LHCN-M2 (cell line): ENCODE data around the gene GABRG3. TPM values are rescaled to one million over a fixed set of nuclear protein-coding genes. Genes with fewer than 3 reads are reported as not detected.

Experiments
- DNase-seq: peaks from one replicate; pipeline ENCODE4 v3.0.0-alpha.2; 2012; ENCODE audit warnings: low read depth
- total RNA-seq: library from RNA; depleted of rRNA; stranded (reverse); fragments of >200 nt; gene quantifications from 2 replicates; pipeline ENCODE4 v1.2.3, GENCODE V29; 2014

GABRG3 gene
- total RNA-seq, 1 experiment from 2014 or later: not detected

GRCh38 chr15:27062951-27063350 is 92.0 kb downstream of the GABRG3 start:
- DNase-seq: no peak

DNA sequence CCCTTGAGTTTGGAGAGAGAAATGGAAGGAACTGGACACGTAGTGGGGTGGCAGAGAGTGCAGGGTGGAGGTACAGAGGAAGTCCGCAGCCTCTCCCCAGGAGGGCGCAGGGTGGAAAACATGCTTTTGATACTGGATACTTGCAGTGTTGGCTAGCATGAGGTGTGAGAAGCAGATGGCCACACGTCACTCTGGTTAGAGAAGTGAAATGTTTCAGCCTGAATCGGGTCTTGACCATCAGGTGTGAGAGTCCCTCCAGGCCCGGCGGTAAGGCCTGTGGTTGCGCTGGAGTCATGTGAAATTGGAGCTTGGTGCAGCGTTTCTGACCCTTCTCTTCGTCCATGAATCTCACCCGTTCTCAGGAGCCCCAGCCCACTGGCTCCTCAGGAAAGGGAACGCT is 93.1 kb downstream of the GABRG3 start:
- no peak for DNase-seq

DNA sequence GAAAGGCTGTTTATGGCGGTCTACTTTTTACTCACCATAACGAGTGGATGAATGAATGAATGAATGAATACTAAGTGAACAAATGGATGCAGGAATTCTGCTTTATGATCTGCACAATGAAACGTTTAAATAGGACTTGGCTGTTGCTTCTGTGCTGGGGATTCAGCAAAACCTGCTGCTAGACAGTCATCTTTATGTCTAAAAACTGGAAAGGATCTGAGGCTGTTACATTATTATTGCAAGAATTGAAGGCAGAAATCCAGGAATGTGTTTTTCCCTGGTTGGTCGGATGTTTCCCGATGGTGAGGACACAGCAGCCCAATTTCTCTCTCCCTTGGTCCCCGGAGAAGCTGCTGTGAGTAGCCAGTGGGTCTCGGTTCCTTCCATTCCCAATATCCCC is 94.2 kb downstream of the GABRG3 start:
- no peak for DNase-seq

GRCh38 chr15:27065785-27066184 is 94.8 kb downstream of the GABRG3 start:
- DNase-seq: no peak

DNA sequence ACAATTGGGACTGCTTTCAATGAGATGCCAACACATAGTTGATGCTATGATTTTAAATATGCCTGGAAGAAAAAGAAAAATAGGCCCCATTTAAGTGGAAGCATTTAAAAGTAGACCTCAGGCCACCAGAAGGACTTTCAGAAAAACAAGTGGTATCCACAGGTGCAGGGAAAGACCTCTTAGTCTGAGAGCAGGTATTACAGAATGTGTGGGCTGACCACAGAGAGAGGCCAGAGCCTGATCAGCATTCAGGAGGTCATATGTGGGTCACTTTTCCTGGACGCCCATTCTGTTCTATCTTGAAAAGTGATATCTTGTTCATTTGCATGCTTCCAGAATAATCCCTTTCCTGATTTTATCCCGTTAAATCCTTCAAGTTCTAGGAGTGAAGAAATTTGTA is 95.5 kb downstream of the GABRG3 start:
- DNase-seq: no peak

GRCh38 chr15:27067175-27067574 is 96.2 kb downstream of the GABRG3 start:
- no peak for DNase-seq

DNA sequence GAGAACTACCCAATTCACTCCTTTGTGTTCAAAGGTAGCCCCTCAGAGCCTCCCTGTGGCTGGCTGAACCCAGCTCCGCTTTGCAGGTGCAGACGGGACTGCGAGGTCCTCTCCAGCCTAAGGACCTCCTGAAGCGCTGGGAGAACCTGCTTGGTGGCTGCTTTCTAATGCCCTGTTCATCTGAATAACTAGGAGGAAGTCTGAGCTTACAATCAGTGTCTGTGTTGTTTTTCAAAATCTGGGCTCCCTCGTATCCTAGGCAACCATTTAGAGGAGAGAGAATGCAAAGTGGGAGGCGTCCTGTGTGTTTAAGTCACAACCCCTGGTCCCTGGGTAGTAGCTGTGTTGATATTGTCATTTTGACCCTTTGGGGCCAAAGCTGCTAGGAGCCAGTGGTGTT is 99.9 kb downstream of the GABRG3 start:
- no peak for DNase-seq

GRCh38 chr15:27074179-27074578 is 103.2 kb downstream of the GABRG3 start:
- no peak for DNase-seq

DNA sequence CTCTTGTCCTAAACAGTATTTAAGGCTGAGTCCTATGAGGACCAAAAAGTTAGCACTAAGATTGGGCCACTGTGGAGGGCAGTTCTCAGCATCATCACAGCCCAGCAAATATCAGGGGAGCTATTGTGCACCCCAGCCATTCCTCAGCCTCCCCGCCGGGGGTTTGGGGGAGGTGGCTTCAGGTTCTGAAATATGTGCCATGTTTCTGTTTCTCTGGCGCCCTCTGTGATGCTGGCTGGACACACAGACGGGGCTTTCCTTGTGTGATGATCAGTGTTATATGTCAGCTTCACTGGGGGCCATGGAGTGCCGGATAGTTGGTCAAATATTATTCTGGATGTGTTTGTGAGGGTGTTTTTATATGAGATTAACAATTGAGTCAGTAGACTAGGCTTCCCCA is 106.8 kb downstream of the GABRG3 start:
- no peak for DNase-seq

DNA sequence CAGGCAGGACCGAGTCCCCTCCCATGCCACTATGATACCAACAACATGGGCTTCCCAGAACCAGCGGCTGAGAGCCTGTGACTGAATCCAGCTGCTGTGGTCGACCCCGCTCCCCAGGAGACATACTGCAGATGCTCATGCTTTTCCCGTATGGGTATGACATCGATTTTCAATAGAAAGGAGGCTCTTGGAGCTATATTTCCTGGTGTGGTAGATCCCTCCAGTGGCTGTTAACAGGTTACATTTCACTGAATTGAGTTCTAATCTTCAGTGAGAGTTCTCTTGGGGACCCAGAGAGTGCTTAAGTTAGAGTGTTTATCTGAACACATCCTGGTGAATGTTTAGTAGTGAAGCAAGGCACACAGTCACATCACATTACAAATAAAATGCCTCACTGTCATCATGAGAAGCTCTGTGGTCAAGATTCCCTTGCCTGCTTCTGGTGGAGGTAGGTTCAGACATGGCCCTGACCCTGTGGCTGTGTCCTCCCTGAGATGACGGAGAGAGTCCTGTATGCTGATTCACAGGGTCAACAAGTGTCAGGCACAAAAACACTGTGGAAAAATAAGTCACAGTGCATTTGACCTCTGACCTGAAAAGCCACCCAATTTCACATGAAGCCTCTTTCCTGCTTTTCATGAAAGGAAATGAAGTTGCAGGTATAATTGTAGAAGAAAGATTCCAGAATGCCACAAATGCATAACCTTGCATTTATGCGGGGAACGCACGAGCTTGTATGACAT is 110.9 kb downstream of the GABRG3 start:
- no peak for DNase-seq

- no peak for DNase-seq
These were observed 111.5 kb downstream of the GABRG3 start for GRCh38 chr15:27082526-27082925.

DNA sequence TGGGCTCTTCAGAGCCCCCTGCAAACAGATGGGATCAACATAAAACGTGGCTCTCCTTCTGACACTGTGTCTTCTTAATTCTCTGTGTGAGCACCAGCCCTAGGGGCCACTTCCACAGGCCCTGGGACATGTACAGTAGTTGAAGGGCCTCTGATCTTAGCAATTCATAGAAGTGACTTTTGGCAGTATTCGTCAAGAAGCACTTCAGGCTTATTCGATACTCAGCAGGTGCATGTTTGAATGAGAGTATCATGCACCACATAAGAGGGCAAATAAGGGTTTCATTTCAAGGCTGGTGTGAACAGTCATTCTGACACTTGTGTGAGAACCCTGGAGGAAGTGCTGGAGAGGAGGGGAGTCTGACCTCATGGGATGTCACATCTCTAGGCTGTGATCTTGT is 113.9 kb downstream of the GABRG3 start:
- no peak for DNase-seq

GRCh38 chr15:27086149-27086548 is 115.2 kb downstream of the GABRG3 start:
- no peak for DNase-seq

GRCh38 chr15:27086805-27087204 is 115.8 kb downstream of the GABRG3 start:
- DNase-seq: no peak

DNA sequence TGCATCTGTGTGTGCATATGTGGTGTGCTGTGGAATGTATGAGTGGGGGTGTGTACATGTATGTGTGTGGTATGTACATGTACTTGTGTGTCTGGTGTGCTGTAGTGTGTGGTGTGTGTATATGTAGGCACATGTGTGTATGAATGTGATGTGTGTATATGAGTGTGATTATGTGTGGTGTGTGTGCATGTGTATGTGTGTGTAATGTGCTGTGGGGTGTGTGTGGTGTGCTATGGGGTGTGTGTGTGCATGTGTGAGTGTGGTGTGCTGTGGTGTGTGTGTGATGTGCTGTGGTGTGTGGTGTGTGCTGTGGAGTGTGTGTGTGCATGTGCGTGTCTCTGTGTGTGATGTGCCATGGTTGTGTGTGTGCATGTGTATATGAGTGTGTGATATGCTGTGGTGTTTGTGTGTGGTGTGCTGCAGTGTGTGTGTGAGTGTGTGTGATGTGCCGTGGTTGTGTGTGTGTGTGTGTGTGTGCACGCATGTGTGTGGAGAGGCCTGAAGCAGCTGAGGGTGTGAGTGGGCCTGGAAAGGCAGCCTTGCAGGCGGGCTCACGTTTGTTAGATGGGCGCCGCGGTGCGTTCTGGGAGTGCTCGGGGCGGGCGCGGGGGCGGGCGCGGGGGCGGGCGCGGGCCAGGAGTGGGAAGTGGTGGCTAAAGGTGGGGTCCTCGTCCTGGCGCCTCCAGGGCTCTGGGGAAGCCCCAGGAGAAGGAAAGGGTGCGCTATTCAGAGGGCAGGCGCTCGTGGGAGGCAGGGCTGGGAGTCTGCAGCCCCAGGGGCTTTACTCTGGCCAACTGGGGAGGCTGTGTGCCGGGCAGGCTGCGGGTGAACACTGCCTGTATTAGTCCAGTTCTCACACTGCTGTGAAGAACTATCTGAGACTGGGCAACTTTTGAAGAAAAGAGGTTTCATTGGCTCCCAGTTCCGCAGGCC is 116.9 kb downstream of the GABRG3 start:
- DNase-seq: no peak

DNA sequence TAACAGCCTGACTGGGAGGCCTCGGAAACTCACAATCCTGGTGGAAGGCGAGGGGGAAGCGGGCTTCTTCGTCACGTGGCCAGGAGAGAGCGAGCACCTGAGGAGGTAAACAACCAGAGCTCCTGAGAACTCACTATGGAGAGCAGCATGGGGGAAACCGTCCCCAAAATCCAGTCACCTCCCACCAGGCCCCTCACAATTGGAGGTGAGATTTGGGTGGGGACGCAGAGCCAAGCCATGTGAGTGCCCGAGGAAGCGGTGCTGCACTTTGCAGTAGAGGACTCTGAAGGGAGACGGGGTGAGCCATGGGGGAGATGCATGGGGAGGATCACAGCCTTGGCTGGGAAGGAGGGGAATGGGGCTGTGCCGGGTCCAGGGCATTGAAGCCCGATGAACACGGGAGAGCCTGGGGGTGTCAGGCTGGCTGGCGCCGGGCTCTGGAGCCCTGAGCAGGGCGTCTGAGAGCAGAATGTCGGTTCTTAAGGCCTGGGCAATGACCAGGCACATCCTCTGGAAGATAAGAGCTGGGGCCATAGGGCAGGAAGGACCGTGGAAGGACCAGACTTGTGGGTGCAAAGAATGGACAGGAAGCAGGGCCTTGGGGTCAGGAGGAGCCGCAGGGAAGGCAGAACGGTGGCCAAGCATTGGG is 117.7 kb downstream of the GABRG3 start:
- no peak for DNase-seq

GRCh38 chr15:27089233-27089586 is 118.2 kb downstream of the GABRG3 start:
- no peak for DNase-seq

- no peak for DNase-seq
These were observed 118.7 kb downstream of the GABRG3 start for GRCh38 chr15:27089676-27090075.

DNA sequence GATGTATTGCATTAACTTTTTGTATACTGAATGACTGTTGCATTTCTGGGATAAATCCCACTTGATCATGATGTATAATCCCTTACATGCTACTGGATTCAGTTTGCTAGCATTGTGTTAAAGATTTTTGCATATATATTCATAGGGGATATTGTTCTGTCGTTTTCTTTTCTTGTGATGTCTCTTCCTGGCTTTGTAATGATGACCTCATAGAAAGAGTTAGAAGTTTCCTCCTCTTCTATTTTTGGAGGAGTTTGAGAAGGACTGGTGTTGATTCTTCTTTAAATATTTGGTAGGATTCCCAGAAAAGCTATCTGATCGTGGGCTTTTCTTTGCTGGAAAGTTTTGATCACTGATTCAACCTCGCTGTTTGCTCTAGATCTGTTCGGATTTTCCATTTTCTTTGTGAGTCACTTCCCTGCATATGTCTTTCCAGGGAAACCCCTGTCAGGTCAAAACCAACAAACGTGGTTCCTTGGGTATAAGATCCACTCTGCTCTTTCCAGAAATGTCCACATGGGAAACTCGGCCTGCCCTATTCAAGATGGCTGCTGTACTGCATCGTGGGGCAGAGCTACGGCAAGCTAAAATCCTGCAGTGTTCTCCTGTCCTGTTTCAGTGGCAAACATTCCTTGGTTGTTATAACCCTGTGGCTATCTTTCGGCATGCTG is 120.4 kb downstream of the GABRG3 start:
- DNase-seq: no peak

GRCh38 chr15:27092390-27092789 is 121.4 kb downstream of the GABRG3 start:
- no peak for DNase-seq

- DNase-seq: no peak
These were observed 123.3 kb downstream of the GABRG3 start for GRCh38 chr15:27094235-27094634.
